B cell (primary cell): ENCODE results near the gene APBA2.

Source experiments
- EZH2 ChIP-seq: IDR thresholded peaks from 2 replicates; pipeline ENCODE4 v1.6.1; 2012; ENCODE audit warnings: borderline replicate concordance, low read depth, mild to moderate bottlenecking, moderate library complexity, low read length; ENCODE audit not compliant: insufficient read depth, poor library complexity, severe bottlenecking
- TF ChIP-seq, protein P1 (sequence below): fragments of 200-600 bp; IDR thresholded peaks from one replicate; pipeline ENCODE4 v1.8.0; 2022; ENCODE audit warnings: antibody characterized with exemption, mild to moderate bottlenecking

DNA sequence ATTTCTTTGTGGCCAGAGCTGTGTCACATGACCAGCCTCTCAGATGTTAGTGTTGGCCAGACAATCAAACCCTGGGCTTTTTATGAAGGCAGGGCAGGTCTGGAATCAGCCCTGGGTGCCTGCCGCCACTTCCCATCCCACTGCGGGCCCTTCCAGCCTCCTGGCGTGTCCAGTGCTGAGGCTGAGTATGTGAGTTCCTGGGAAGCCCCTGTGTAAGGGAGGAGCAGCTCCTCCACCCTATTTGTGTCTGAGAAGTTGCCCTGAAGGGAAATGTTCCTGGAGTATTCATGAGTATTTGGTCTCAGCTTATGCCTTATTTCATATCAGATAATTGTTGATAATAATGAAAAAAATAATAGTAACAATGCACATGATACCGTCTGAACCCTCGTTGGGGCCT is 193.7 kb downstream of the APBA2 start:
- TF ChIP-seq, protein P1, sequence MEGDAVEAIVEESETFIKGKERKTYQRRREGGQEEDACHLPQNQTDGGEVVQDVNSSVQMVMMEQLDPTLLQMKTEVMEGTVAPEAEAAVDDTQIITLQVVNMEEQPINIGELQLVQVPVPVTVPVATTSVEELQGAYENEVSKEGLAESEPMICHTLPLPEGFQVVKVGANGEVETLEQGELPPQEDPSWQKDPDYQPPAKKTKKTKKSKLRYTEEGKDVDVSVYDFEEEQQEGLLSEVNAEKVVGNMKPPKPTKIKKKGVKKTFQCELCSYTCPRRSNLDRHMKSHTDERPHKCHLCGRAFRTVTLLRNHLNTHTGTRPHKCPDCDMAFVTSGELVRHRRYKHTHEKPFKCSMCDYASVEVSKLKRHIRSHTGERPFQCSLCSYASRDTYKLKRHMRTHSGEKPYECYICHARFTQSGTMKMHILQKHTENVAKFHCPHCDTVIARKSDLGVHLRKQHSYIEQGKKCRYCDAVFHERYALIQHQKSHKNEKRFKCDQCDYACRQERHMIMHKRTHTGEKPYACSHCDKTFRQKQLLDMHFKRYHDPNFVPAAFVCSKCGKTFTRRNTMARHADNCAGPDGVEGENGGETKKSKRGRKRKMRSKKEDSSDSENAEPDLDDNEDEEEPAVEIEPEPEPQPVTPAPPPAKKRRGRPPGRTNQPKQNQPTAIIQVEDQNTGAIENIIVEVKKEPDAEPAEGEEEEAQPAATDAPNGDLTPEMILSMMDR = no peak
- TF ChIP-seq EZH2 = no peak
